HepG2 (cell line): ENCODE measurements around the gene WHAMM. TPM values are rescaled to one million over a fixed set of nuclear protein-coding genes. Genes with fewer than 3 reads are reported as not detected.

Experiments used
- ATAC-seq: fragments of 200-7000 bp; cut with Tn5 transposase; 3 replicates; pipeline ENCODE4 v1.9.1; 2020; ENCODE audit warnings: mild to moderate bottlenecking, moderate library complexity
- BruUV-seq: library from RNA; stranded (reverse); fragments of 400-500 nt; replicated peaks from 2 replicates; lab custom pipeline; 2021; lab: Mats Ljungman, UMichigan
- CTCF ChIA-PET: fragments of 300-600 bp; formaldehyde crosslinking; extraction: SDS; loops from one replicate; lab custom pipeline; 2021; ENCODE audit warnings: low total read pairs, inconsistent platforms, low intra/inter-chr PET ratio; lab: Yijun Ruan, JAX
- POLR2A ChIA-PET: fragments of 350-600 bp; sonication (Branson Sonifier 250); formaldehyde crosslinking; loops from one replicate; lab custom pipeline; 2020; ENCODE audit warnings: antibody characterized with exemption, inconsistent platforms; lab: Yijun Ruan, JAX
- DNase-seq: peaks from one replicate; pipeline ENCODE4 v3.0.0-alpha.2; 2015; ENCODE audit warnings: low spot score
- FAIRE-seq: peaks from 3 replicates; lab custom pipeline; 2011; peaks lifted over from hg19 to GRCh38; lab: Jason Lieb, UNC
- H2AFZ ChIP-seq: one replicate; pipeline ENCODE4 v1.6.1; 2011; ENCODE audit warnings: low read length, inconsistent platforms
- H3K27ac ChIP-seq: fragments of 300-600 bp; 3 replicates; pipeline ENCODE4 v1.8.0; 2011; ENCODE audit warnings: mixed run types, mild to moderate bottlenecking, mixed read lengths, low read length, inconsistent platforms; ENCODE audit not compliant: insufficient read depth; ENCODE audit errors: extremely low read length
- H3K27me3 ChIP-seq, 2 experiments: fragments of 200-600 bp in 1 of 2; 2 replicates in 1 of 2; 3 replicates in 1 of 2; pipeline versions ENCODE4 v1.6.0 to v1.8.0; 2011; ENCODE audit warnings: low read length in 2 of 2, mild to moderate bottlenecking in 2 of 2, moderate library complexity in 2 of 2, inconsistent platforms in 1 of 2; ENCODE audit not compliant: insufficient read depth in 2 of 2, control insufficient read depth in 1 of 2
- H3K36me3 ChIP-seq, 2 experiments: fragments of 200-600 bp in 1 of 2; replicated peaks in 1 of 2; 2 replicates in 1 of 2; 3 replicates in 1 of 2; pipeline versions ENCODE4 v1.5.1 to v1.8.0; 2011; ENCODE audit warnings: low read length in 2 of 2, inconsistent platforms in 1 of 2; ENCODE audit not compliant: insufficient read depth in 2 of 2, control insufficient read depth in 1 of 2
- H3K4me1 ChIP-seq: 2 replicates; pipeline ENCODE4 v1.5.1; 2012; ENCODE audit warnings: low read length, inconsistent platforms; ENCODE audit not compliant: insufficient read depth
- H3K4me2 ChIP-seq: 2 replicates; pipeline ENCODE4 v1.6.0; 2011; ENCODE audit warnings: low read depth, low read length, inconsistent platforms
- H3K4me3 ChIP-seq, 3 experiments: fragments of 200-600 bp in 1 of 3; sonication (generic), shearing (Covaris generic) in 1 of 3; replicated peaks in 1 of 3; 2 replicates each; pipeline ENCODE4 v1.5.1; 2011 to 2016; ENCODE audit warnings: low read length in 3 of 3, inconsistent platforms in 2 of 3, low read depth in 2 of 3, mild to moderate bottlenecking in 2 of 3, control low read depth in 1 of 3, mixed read lengths in 1 of 3; ENCODE audit not compliant: insufficient read depth in 1 of 3
- H3K79me2 ChIP-seq: one replicate; pipeline ENCODE4 v1.6.1; 2011; ENCODE audit warnings: low read length, inconsistent platforms; ENCODE audit not compliant: insufficient read depth
- H3K9ac ChIP-seq: 2 replicates; pipeline ENCODE4 v1.6.0; 2011; ENCODE audit warnings: mild to moderate bottlenecking, low read depth, low read length, inconsistent platforms; ENCODE audit not compliant: insufficient read depth
- H3K9me3 ChIP-seq: 2 replicates; pipeline ENCODE4 v1.5.1; 2012; ENCODE audit warnings: mild to moderate bottlenecking, low read length
- H4K20me1 ChIP-seq: 2 replicates; pipeline ENCODE4 v1.6.0; 2011; ENCODE audit warnings: inconsistent platforms, mild to moderate bottlenecking, low read length, moderate library complexity; ENCODE audit not compliant: insufficient read depth
- ATRX ChIP-seq: sonication (generic); formaldehyde crosslinking; IDR thresholded peaks from 2 replicates; pipeline ENCODE4 v1.4.0; 2020; ENCODE audit warnings: missing genetic modification reagents, borderline replicate concordance
- MAFK ChIP-seq, 2 experiments: IDR thresholded peaks in 1 of 2; conservative IDR thresholded peaks in 1 of 2; 2 replicates each; pipeline ENCODE4 v1.6.1; 2011; ENCODE audit warnings: improper control_type of control experiment in 2 of 2, low read length in 2 of 2
- NR1H2 ChIP-seq: sonication (generic); formaldehyde crosslinking; IDR thresholded peaks from 2 replicates; pipeline ENCODE4 v1.8.1; 2022; ENCODE audit warnings: low read depth, missing genetic modification reagents, borderline replicate concordance
- RAD21 ChIP-seq: fragments of 450-650 bp; formaldehyde crosslinking; IDR thresholded peaks from 2 replicates; pipeline ENCODE4 v1.5.0; 2020; ENCODE audit warnings: mild to moderate bottlenecking
- SIX4 ChIP-seq: sonication (generic); formaldehyde crosslinking; IDR thresholded peaks from 2 replicates; pipeline ENCODE4 v1.4.0; 2020; ENCODE audit warnings: missing genetic modification reagents
- SNAI1 ChIP-seq: sonication (generic); formaldehyde crosslinking; IDR thresholded peaks from 2 replicates; pipeline ENCODE4 v1.5.0; 2020; ENCODE audit warnings: mild to moderate bottlenecking, missing genetic modification reagents, borderline replicate concordance
- ZFP36L2 ChIP-seq: sonication (generic); formaldehyde crosslinking; IDR thresholded peaks from 2 replicates; pipeline ENCODE4 v1.4.0; 2020; ENCODE audit warnings: missing genetic modification reagents
- ZNF12 ChIP-seq: sonication (generic); formaldehyde crosslinking; IDR thresholded peaks from 2 replicates; pipeline ENCODE4 v1.5.0; 2020; ENCODE audit warnings: missing genetic modification reagents
- ZNF282 ChIP-seq: fragments of 450-650 bp; IDR thresholded peaks from 2 replicates; pipeline ENCODE4 v1.6.1; 2018; ENCODE audit not compliant: partially characterized antibody
- ZNF639 ChIP-seq: conservative IDR thresholded peaks from 2 replicates; pipeline ENCODE4 v1.6.1; 2018; ENCODE audit warnings: missing genetic modification reagents
- ZNF747 ChIP-seq: sonication (generic); formaldehyde crosslinking; IDR thresholded peaks from 2 replicates; pipeline ENCODE4 v1.8.1; 2023; ENCODE audit warnings: missing genetic modification reagents, mild to moderate bottlenecking, borderline replicate concordance
- ZSCAN31 ChIP-seq: sonication (generic); formaldehyde crosslinking; IDR thresholded peaks from 2 replicates; pipeline ENCODE4 v1.5.0; 2020; ENCODE audit warnings: low read depth, mild to moderate bottlenecking, missing genetic modification reagents
- WGBS: methylation state at CpG from one replicate; pipeline ENCODE4 v1.1.6; 2017; ENCODE audit warnings: low lambda C conversion rate; 5-methylcytosine and 5-hydroxymethylcytosine counted together
- in situ Hi-C: cut with HindIII; loops from 2 replicates; pipeline ENCODE4 v1.10.0; 2017; ENCODE audit warnings: low pct_unique_long_range_greater_than_20kb; ENCODE audit not compliant: extremely low pct_ligation_motif_present
- intact Hi-C: fragments of 100-400 bp; cut with micrococcal nuclease; formaldehyde crosslinking; loops from one replicate; pipeline ENCODE4 v1.10.0; 2022; ENCODE audit not compliant: unreplicated experiment
- polyA plus RNA-seq, 8 experiments: library from polyadenylated mRNA; depleted of rRNA in 3 of 8; stranded (reverse) in 7 of 8; unstranded in 1 of 8; fragments of >200 nt; fragmentation: Illumina TruSeq in 4 of 8; extraction: Trizol in 4 of 8; gene quantifications; 2 replicates each; pipeline versions ENCODE4 v1.2.1 to v1.2.3, GENCODE V29; 2011 to 2016; ENCODE audit warnings: low read depth in 4 of 8, missing spikeins in 1 of 8, mixed read lengths in 1 of 8; ENCODE audit not compliant: insufficient read depth in 1 of 8
- total RNA-seq, 5 experiments: library from RNA; depleted of rRNA; stranded (reverse); fragments of >200 nt; fragmentation: Illumina TruSeq; extraction: Trizol; gene quantifications; 2 replicates each; pipeline ENCODE4 v1.2.3, GENCODE V29; 2016; ENCODE audit warnings: low read depth in 1 of 5
- TF ChIP-seq, protein P1 (sequence below): sonication (generic); formaldehyde crosslinking; IDR thresholded peaks from 2 replicates; pipeline ENCODE4 v1.4.0; 2020; ENCODE audit warnings: missing genetic modification reagents
- TF ChIP-seq, protein P2 (sequence below): sonication (generic); formaldehyde crosslinking; IDR thresholded peaks from 2 replicates; pipeline ENCODE4 v1.4.0; 2020; ENCODE audit warnings: missing genetic modification reagents

The WHAMM gene
- total and polyA plus RNA-seq, 2 of the 13 experiments (the other 11 are each of a cell fraction or from before 2014, with no cell fraction given) = 2.9 to 3.0 TPM

- TF ChIP-seq NR1H2 (CRISPR knock-in tag) = no peak
- no peak for TF ChIP-seq ATRX (CRISPR knock-in tag)
- TF ChIP-seq, protein P1, sequence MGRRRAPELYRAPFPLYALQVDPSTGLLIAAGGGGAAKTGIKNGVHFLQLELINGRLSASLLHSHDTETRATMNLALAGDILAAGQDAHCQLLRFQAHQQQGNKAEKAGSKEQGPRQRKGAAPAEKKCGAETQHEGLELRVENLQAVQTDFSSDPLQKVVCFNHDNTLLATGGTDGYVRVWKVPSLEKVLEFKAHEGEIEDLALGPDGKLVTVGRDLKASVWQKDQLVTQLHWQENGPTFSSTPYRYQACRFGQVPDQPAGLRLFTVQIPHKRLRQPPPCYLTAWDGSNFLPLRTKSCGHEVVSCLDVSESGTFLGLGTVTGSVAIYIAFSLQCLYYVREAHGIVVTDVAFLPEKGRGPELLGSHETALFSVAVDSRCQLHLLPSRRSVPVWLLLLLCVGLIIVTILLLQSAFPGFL (CRISPR knock-in tag) = no peak
- no peak for TF ChIP-seq MAFK (conservative IDR thresholded peaks at IDR 0.05 in 1 of 2, IDR thresholded peaks at IDR 0.05 in 1 of 2; ENCODE audit: low read length in 2 of 2)
- TF ChIP-seq ZNF747 (CRISPR knock-in tag) = no peak
These were observed 49.5 kb downstream of the WHAMM start (continued) for GRCh38 chr15:82858932-82859331.

GRCh38 chr15:82862886-82863285 lies 53.5 kb downstream of the WHAMM start:
- ChIA-PET POLR2A (no interaction called here), CTCF (no interaction called here)
- FAIRE-seq = no peak
- TF ChIP-seq ZSCAN31 (CRISPR knock-in tag) (no peak), ZNF282 (no peak), SIX4 (CRISPR knock-in tag) (no peak), ZFP36L2 (CRISPR knock-in tag) (no peak), RAD21 (no peak), ZNF12 (CRISPR knock-in tag) (no peak), ZNF639 (CRISPR knock-in tag) (no peak), SNAI1 (CRISPR knock-in tag) (no peak)
- TF ChIP-seq, protein P2, sequence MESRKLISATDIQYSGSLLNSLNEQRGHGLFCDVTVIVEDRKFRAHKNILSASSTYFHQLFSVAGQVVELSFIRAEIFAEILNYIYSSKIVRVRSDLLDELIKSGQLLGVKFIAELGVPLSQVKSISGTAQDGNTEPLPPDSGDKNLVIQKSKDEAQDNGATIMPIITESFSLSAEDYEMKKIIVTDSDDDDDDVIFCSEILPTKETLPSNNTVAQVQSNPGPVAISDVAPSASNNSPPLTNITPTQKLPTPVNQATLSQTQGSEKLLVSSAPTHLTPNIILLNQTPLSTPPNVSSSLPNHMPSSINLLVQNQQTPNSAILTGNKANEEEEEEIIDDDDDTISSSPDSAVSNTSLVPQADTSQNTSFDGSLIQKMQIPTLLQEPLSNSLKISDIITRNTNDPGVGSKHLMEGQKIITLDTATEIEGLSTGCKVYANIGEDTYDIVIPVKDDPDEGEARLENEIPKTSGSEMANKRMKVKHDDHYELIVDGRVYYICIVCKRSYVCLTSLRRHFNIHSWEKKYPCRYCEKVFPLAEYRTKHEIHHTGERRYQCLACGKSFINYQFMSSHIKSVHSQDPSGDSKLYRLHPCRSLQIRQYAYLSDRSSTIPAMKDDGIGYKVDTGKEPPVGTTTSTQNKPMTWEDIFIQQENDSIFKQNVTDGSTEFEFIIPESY = no peak

More at GRCh38 chr15:82862886-82863285, 53.5 kb downstream of the WHAMM start:
- H3K4me2 ChIP-seq = no peak overlapping the region
- no peaks in the 10 kb centered on the region for H3K36me3 ChIP-seq
- intact Hi-C loops = no loop called here
- no peaks in the 10 kb centered on the region for H3K9me3 ChIP-seq
- H3K27me3 ChIP-seq = no peaks in the 10 kb centered on the region
- H3K4me3 ChIP-seq = no peak overlapping the region
- no peak overlapping the region for H3K9ac ChIP-seq
- 0 out of 2 replicates have a peak, but pooled peaks cover 7% of the 10 kb centered on the region for H3K4me1 ChIP-seq
- no peaks in the 10 kb centered on the region for H4K20me1 ChIP-seq
- no TSS peak for BruUV-seq
- H2AFZ ChIP-seq = no peak overlapping the region
- 56% methylated on average over 6 of the region's 6 CpGs for WGBS
- ATAC-seq (no peak), DNase-seq (no peak)
- in situ Hi-C loops = no loop called here
- no peak overlapping the region for H3K27ac ChIP-seq
- H3K79me2 ChIP-seq = no peaks in the 10 kb centered on the region
